OCI-LY1 (cell line): ENCODE results near the gene KANK4.

Experiments used
- EZH2 ChIP-seq: fragments of 200-600 bp; sonication (generic), shearing (Covaris generic); IDR thresholded peaks from 2 replicates; pipeline ENCODE4 v1.8.0; 2017; ENCODE audit warnings: borderline replicate concordance, mixed run types, mild to moderate bottlenecking, antibody characterized with exemption, low read length, moderate library complexity, mixed read lengths
- TF ChIP-seq, protein P1 (sequence below): fragments of 200-600 bp; sonication (generic), shearing (Covaris generic); IDR thresholded peaks from 2 replicates; pipeline ENCODE4 v1.5.1; 2017; ENCODE audit warnings: mild to moderate bottlenecking, antibody characterized with exemption, low read length, moderate library complexity, mixed read lengths

DNA sequence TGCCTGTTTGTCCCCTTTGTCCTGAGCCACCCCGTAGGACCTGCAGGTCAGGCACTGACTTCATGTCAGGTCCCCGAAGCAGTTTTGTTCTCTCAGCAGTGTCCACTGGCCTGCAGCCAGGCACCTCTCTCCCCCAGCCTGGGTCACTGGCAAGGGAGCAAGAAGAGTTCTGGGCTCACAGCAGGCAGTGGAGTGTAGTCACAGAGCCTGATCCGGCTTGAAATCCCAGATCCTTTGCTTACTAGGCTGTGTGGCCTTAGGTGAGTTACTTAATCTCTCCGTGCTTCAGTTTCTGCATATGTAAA lies 90.4 kb downstream of the KANK4 start:
- TF ChIP-seq, protein P1, sequence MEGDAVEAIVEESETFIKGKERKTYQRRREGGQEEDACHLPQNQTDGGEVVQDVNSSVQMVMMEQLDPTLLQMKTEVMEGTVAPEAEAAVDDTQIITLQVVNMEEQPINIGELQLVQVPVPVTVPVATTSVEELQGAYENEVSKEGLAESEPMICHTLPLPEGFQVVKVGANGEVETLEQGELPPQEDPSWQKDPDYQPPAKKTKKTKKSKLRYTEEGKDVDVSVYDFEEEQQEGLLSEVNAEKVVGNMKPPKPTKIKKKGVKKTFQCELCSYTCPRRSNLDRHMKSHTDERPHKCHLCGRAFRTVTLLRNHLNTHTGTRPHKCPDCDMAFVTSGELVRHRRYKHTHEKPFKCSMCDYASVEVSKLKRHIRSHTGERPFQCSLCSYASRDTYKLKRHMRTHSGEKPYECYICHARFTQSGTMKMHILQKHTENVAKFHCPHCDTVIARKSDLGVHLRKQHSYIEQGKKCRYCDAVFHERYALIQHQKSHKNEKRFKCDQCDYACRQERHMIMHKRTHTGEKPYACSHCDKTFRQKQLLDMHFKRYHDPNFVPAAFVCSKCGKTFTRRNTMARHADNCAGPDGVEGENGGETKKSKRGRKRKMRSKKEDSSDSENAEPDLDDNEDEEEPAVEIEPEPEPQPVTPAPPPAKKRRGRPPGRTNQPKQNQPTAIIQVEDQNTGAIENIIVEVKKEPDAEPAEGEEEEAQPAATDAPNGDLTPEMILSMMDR: no peak
- no peak for TF ChIP-seq EZH2
